Testis (tissue), 3 donors: ENCODE results near the gene PBX1. TPM values are rescaled to one million over a fixed set of nuclear protein-coding genes. Genes with fewer than 3 reads are reported as not detected.

Experiments used
- DNase-seq: peaks from one replicate; pipeline ENCODE4 v3.0.0-alpha.2; 2019
- H3K27ac ChIP-seq, 2 donors: fragments of 200-600 bp; sonication (generic); one replicate each; pipeline ENCODE4 v1.5.1; 2019
- H3K27me3 ChIP-seq: fragments of 200-600 bp; sonication (generic); one replicate; pipeline ENCODE4 v1.5.1; 2019
- H3K36me3 ChIP-seq: fragments of 200-600 bp; sonication (generic); one replicate; pipeline ENCODE4 v1.5.1; 2017; ENCODE audit warnings: low read depth; ENCODE audit errors: missing control alignments
- H3K4me1 ChIP-seq: fragments of 200-600 bp; sonication (generic); one replicate; pipeline ENCODE4 v1.5.1; 2019
- H3K4me3 ChIP-seq, 2 donors: fragments of 200-600 bp; sonication (generic); one replicate each; pipeline ENCODE4 v1.5.1; 2017 to 2019
- H3K9me3 ChIP-seq: fragments of 200-600 bp; sonication (generic); one replicate; pipeline ENCODE4 v1.5.1; 2017
- CTCF ChIP-seq, 3 experiments: fragments of 450-650 bp in 2 of 3; fragments of 200-600 bp in 1 of 3; sonication (generic) in 1 of 3; IDR thresholded peaks; one replicate each; pipeline ENCODE4 v1.5.1; 2016 to 2019; ENCODE audit warnings: antibody characterized with exemption in 3 of 3, mild to moderate bottlenecking in 2 of 3, moderate library complexity in 1 of 3
- POLR2A ChIP-seq: fragments of 450-650 bp; IDR thresholded peaks from one replicate; pipeline ENCODE4 v1.6.1; 2017; ENCODE audit warnings: antibody characterized with exemption, mild to moderate bottlenecking, moderate library complexity
- WGBS, 2 donors: methylation state at CpG; one replicate each; pipeline ENCODE4 v1.1.5; 2018; 5-methylcytosine and 5-hydroxymethylcytosine counted together
- intact Hi-C: fragments of 100-400 bp; cut with DNase I; formaldehyde crosslinking; loops from one replicate; pipeline ENCODE4 v1.15.1; 2023; ENCODE audit warnings: low total_unique reads
- polyA plus RNA-seq: library from polyadenylated mRNA; stranded (reverse); fragments of 350-450 nt; fragmentation: Illumina TruSeq; extraction: RNeasy Lipid Tissue Mini Kit (QIAGEN cat#74804); gene quantifications from one replicate; pipeline ENCODE4 v1.2.3, GENCODE V29; 2014; ENCODE audit warnings: low read depth, low replicate concordance; ENCODE audit not compliant: insufficient read depth
- total RNA-seq, 2 donors: library from RNA; depleted of rRNA; stranded (reverse); fragments of >200 nt; gene quantifications; one replicate each; pipeline ENCODE4 v1.2.3, GENCODE V29; 2016

PBX1 gene
- total and polyA plus RNA-seq, 3 donors from 2014 or later, result 20.2 to 25.0 (median 20.3) TPM

- Histone ChIP-seq H3K27me3 (no peaks in the 10 kb centered on the region), H3K27ac (peak overlapping the region in 1 of 2 donors; percentile 75), H3K36me3 (no peaks in the 10 kb centered on the region), H3K4me1 (no peaks in the 10 kb centered on the region), H3K4me3 (no peak overlapping the region), H3K9me3 (no peaks in the 10 kb centered on the region)
- intact Hi-C loops, result no loop called here
- 69 to 75% methylated on average over 12 of the region's 12 CpGs for WGBS, 2 donors
- DNase-seq, result no peak
- TF ChIP-seq POLR2A, result no peak
- no peak for TF ChIP-seq CTCF (IDR thresholded peaks at IDR 0.05)
Measured at GRCh38 chr1:164587617-164588501, 28.9 kb downstream of the PBX1 start.

DNA sequence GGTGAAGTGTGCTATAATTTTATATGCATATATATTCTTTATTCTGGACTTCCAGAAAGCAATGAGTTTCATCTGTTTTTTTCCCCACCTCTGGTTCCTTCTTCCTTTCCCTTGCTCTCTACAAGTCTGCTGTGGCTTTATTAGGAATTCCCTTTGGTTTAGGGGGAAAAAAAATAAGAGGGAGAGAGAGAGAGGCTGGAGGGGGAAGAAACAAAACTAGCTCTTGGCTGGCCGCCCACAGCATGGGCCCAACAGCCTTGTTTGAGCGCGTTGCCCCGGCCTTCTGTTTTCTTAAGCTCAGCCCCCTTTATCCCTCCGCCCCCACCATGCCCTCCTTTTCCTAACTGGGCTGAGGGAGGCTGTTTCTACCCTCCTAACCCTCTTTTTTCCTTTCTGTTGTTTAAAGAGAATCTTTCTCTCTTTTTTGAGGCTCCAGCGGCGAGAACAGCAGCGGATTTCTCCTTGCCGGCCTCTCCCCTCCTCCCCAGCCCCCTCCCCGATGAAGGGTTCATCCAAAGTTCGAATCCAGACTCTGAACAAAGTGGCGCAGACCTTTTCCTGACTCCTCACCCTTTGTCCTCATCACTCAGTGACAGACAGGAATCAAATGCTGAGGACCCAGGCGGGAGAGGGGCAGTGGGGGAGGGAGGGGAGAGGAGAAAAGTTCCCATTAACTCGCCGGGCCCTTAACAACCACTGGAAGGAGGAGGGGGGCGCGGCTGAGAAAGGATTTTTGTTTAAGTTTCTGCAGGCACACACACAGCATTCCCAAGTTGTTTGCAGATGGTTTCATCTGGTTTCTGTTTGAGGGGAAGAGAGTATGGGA is 29.7 kb downstream of the PBX1 start:
- Histone ChIP-seq H3K4me1 (no peaks in the 10 kb centered on the region), H3K9me3 (no peaks in the 10 kb centered on the region), H3K27ac (peak overlapping the region; percentile 48 to 75), H3K27me3 (no peaks in the 10 kb centered on the region), H3K36me3 (no peaks in the 10 kb centered on the region), H3K4me3 (peak overlapping the region; percentile 4 to 21)
- TF ChIP-seq CTCF (IDR thresholded peaks at IDR 0.05) (no peak), POLR2A (no peak)
- WGBS, 2 donors, result 10 to 18% methylated on average over 17 of the region's 17 CpGs
- intact Hi-C loops, result no loop called here
- DNase-seq, result peak; percentile 77

GRCh38 chr1:164589408-164589807 is 30.4 kb downstream of the PBX1 start:
- TF ChIP-seq CTCF (IDR thresholded peaks at IDR 0.05) (no peak), POLR2A (no peak)
- H3K9me3 ChIP-seq, result no peaks in the 10 kb centered on the region
- 34 to 37% methylated on average over 3 of the region's 3 CpGs for WGBS, 2 donors
- H3K4me1 ChIP-seq, result no peaks in the 10 kb centered on the region
- H3K27me3 ChIP-seq, result no peaks in the 10 kb centered on the region
- no peak for DNase-seq
- peak overlapping the region; percentile 48 to 75 for H3K27ac ChIP-seq
- no peaks in the 10 kb centered on the region for H3K36me3 ChIP-seq
- H3K4me3 ChIP-seq, result no peak overlapping the region
- intact Hi-C loops, result no loop called here

DNA sequence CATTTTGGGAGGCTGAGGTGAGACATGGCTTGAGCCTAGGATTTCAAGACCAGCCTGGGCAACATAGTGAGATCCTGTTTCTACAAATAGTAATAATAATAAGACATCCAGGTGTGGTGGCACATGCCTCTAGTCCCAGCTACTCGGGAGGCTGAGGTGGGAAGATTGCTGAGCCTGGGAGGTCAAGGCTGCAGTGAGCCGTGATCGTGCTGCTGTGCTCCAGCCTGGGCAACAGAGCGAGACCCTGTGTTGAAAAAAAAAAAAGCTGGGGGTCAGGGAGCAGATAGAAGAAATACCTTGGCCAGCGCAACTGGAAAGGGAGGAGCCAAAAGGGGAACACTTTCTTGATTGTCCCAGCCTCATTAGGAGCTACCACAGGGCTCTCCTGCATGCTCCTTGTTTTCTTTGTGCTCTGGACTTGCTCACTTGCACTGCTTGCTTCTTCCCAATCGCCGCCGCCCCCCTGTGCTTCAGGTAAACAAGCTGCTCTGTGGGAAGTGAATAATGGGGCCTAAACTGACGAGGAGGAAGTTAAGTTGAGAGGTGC is 31.1 kb downstream of the PBX1 start:
- no peaks in the 10 kb centered on the region for H3K9me3 ChIP-seq
- H3K27me3 ChIP-seq, result no peaks in the 10 kb centered on the region
- H3K4me3 ChIP-seq, result no peak overlapping the region
- no peaks in the 10 kb centered on the region for H3K36me3 ChIP-seq
- no peaks in the 10 kb centered on the region for H3K4me1 ChIP-seq
- TF ChIP-seq CTCF (IDR thresholded peaks at IDR 0.05), result no peak
- DNase-seq, result no peak
- 66 to 79% methylated on average over 9 of the region's 9 CpGs for WGBS, 2 donors
- intact Hi-C loops, result no loop called here
- H3K27ac ChIP-seq, result no peak overlapping the region
